ENCODE measurements around the gene GPR84.

Gene GPR84

GRCh38 chr12:54321363-54321762 is 42.9 kb downstream of the GPR84 start:
- DNase-seq: no peak

Measured in eye (tissue), 1 donor.